Activated CD8-positive, alpha-beta memory T cell treated with anti-CD3 and anti-CD28 coated beads, Interleukin-2, amount 50 U/mL, for 24 hours (primary cell): Measurements from ENCODE around the gene ARHGAP5.
A peak's percentile ranks its signal among the peaks of the same experiment; 100 is the strongest.

Experiments used
- DNase-seq: peaks from one replicate; pipeline ENCODE4 v3.0.0-alpha.2; 2020; ENCODE audit errors: extremely low read depth

ARHGAP5 gene

GRCh38 chr14:32171469-32171868, 94.4 kb downstream of the ARHGAP5 start:
- DNase-seq: no peak

- no peak for DNase-seq
Measured at GRCh38 chr14:32183151-32184058, 106.3 kb downstream of the ARHGAP5 start.

GRCh38 chr14:32185097-32185496, 108.0 kb downstream of the ARHGAP5 start:
- no peak for DNase-seq

- DNase-seq: no peak
Measured at GRCh38 chr14:32186248-32186647, 109.1 kb downstream of the ARHGAP5 start.

GRCh38 chr14:32189811-32190210, 112.7 kb downstream of the ARHGAP5 start:
- DNase-seq: no peak

- DNase-seq: no peak
Measured at GRCh38 chr14:32190673-32191072, 113.6 kb downstream of the ARHGAP5 start.

- DNase-seq: no peak
Measured at GRCh38 chr14:32192712-32193373, 115.7 kb downstream of the ARHGAP5 start.

GRCh38 chr14:32193532-32193931, 116.4 kb downstream of the ARHGAP5 start:
- DNase-seq: no peak

GRCh38 chr14:32195636-32196035, 118.5 kb downstream of the ARHGAP5 start:
- DNase-seq: no peak

- DNase-seq: no peak
Measured at GRCh38 chr14:32197919-32198318, 120.8 kb downstream of the ARHGAP5 start.

- DNase-seq: no peak
Measured at GRCh38 chr14:32200368-32201192, 123.5 kb downstream of the ARHGAP5 start.

- DNase-seq: peak; percentile 21
Measured at GRCh38 chr14:32201193-32201815, 124.2 kb downstream of the ARHGAP5 start.

GRCh38 chr14:32201816-32202490, 124.8 kb downstream of the ARHGAP5 start, which contains the start of gene RNU6-7:
Gene RNU6-7 (plus strand): TSS chr14:32202045.
- no peak for DNase-seq

GRCh38 chr14:32202491-32202997, 125.4 kb downstream of the ARHGAP5 start:
- no peak for DNase-seq

GRCh38 chr14:32202998-32203882, 126.1 kb downstream of the ARHGAP5 start, which contains the start of gene RNU6-8:
Gene RNU6-8 (minus strand): TSS chr14:32203269.
- peak; percentile 58 for DNase-seq

GRCh38 chr14:32203928-32204357, 126.8 kb downstream of the ARHGAP5 start:
- no peak for DNase-seq

- DNase-seq: no peak
Measured at GRCh38 chr14:32205554-32205953, 128.4 kb downstream of the ARHGAP5 start.

- no peak for DNase-seq
Measured at GRCh38 chr14:32205984-32206383, 128.9 kb downstream of the ARHGAP5 start.

GRCh38 chr14:32206552-32206951, 129.4 kb downstream of the ARHGAP5 start:
- DNase-seq: no peak

GRCh38 chr14:32208490-32208889, 131.4 kb downstream of the ARHGAP5 start:
- no peak for DNase-seq
